ENCODE results near the gene PNMA8A. TPM values are rescaled to one million over a fixed set of nuclear protein-coding genes. Genes with fewer than 3 reads are reported as not detected.

PNMA8A gene
- total and polyA plus RNA-seq, 7 donors, result 0.11 to 3.8 (median 0.93) TPM

GRCh38 chr19:46422344-46422743 lies 49.0 kb downstream of the PNMA8A start:
- H3K9me3 ChIP-seq, result no peaks in the 10 kb centered on the region
- H3K27me3 ChIP-seq (ENCODE audit: insufficient read depth in 3 of 3, low read length in 2 of 3), result peaks cover 0 to 44% (median 14%) of the 10 kb centered on the region in 3 donors
- H3K36me3 ChIP-seq (ENCODE audit: insufficient read depth in 1 of 2, low read depth in 1 of 2), result no peaks in the 10 kb centered on the region
- no peak for TF ChIP-seq CTCF (IDR thresholded peaks at IDR 0.05)
- WGBS, 3 donors, result 61 to 77% (median 71%) methylated on average over 2 of the region's 2 CpGs
- no peak overlapping the region for H3K4me3 ChIP-seq
- H3K27ac ChIP-seq, result no peak overlapping the region
- H3K4me1 ChIP-seq, result no peaks in the 10 kb centered on the region
- ATAC-seq (no peak), DNase-seq (no peak)
- intact Hi-C loops (cut with DNase I), result no loop called here

- peaks cover 0 to 38% (median 7%) of the 10 kb centered on the region in 3 donors for H3K27me3 ChIP-seq (ENCODE audit: insufficient read depth in 3 of 3, low read length in 2 of 3)
- intact Hi-C loops (cut with DNase I), result no loop called here
- 77 to 84% (median 81%) methylated on average over 7 of the region's 7 CpGs for WGBS, 3 donors
- H3K4me3 ChIP-seq, result no peak overlapping the region
- no peak for ATAC-seq
- no peaks in the 10 kb centered on the region for H3K36me3 ChIP-seq (ENCODE audit: insufficient read depth in 1 of 2, low read depth in 1 of 2)
- H3K4me1 ChIP-seq, result no peaks in the 10 kb centered on the region
- no peaks in the 10 kb centered on the region for H3K9me3 ChIP-seq
- no peak for TF ChIP-seq CTCF (IDR thresholded peaks at IDR 0.05)
- H3K27ac ChIP-seq, result no peak overlapping the region
- no peak for DNase-seq
Observed at GRCh38 chr19:46420056-46420455, 51.3 kb downstream of the PNMA8A start.

Other genes starting within 250 kb of the PNMA8A start
- not detected for gene IGFL1, start 241.8 kb downstream of the PNMA8A start, total RNA-seq
- not detected for gene IGFL1, start 241.8 kb downstream of the PNMA8A start, polyA plus RNA-seq
- 10 to 100 TPM in 3 of 4 donors, 1 to 10 TPM in 1; 1.6 to 20.4 (median 11.7) TPM for gene HIF3A, start 174.5 kb downstream of the PNMA8A start, total RNA-seq
- gene HIF3A, start 174.5 kb downstream of the PNMA8A start, polyA plus RNA-seq, result 10 to 100 TPM in 1 of 3 donors, 1 to 10 TPM in 2; 5.3 to 12.1 (median 9.0) TPM
- gene PPP5C, start 124.5 kb downstream of the PNMA8A start, total RNA-seq, result 10 to 100 TPM; 47.7 to 69.4 (median 53.6) TPM
- 10 to 100 TPM; 39.7 to 73.6 (median 51.7) TPM for gene PPP5C, start 124.5 kb downstream of the PNMA8A start, polyA plus RNA-seq
- gene CCDC8, start 58.0 kb downstream of the PNMA8A start, total RNA-seq, result 1 to 10 TPM; 1.1 to 7.0 (median 2.4) TPM
- gene CCDC8, start 58.0 kb downstream of the PNMA8A start, polyA plus RNA-seq, result 1 to 10 TPM in 1 of 3 donors, under 1 TPM in 2; 0.51 to 1.6 (median 0.84) TPM
- gene PNMA8C, start 42.6 kb downstream of the PNMA8A start, total RNA-seq, result not detected
- under 1 TPM in 1 of 3 donors, not detected in 2; 0.01 TPM for gene PNMA8C, start 42.6 kb downstream of the PNMA8A start, polyA plus RNA-seq
- gene PNMA8B, start 24.3 kb upstream of the PNMA8A start, total RNA-seq, result under 1 TPM; 0.17 to 0.52 (median 0.43) TPM
- gene PNMA8B, start 24.3 kb upstream of the PNMA8A start, polyA plus RNA-seq, result under 1 TPM; 0.16 to 0.43 (median 0.18) TPM
- 100 to 1,000 TPM; 142 to 192 (median 175) TPM for gene CALM3, start 129.8 kb upstream of the PNMA8A start, total RNA-seq
- 100 to 1,000 TPM; 120 to 145 (median 124) TPM for gene CALM3, start 129.8 kb upstream of the PNMA8A start, polyA plus RNA-seq
- 1 to 10 TPM in 3 of 4 donors, under 1 TPM in 1; 0.82 to 7.0 (median 2.3) TPM for gene PTGIR, start 153.5 kb upstream of the PNMA8A start, total RNA-seq
- gene PTGIR, start 153.5 kb upstream of the PNMA8A start, polyA plus RNA-seq, result 1 to 10 TPM in 1 of 3 donors, under 1 TPM in 2; 0.74 to 1.2 (median 0.75) TPM
- gene GNG8, start 164.6 kb upstream of the PNMA8A start, total RNA-seq, result not detected
- not detected for gene GNG8, start 164.6 kb upstream of the PNMA8A start, polyA plus RNA-seq
- 1 to 10 TPM in 3 of 4 donors, under 1 TPM in 1; 0.76 to 1.6 (median 1.1) TPM for gene DACT3, start 189.6 kb upstream of the PNMA8A start, total RNA-seq
- gene DACT3, start 189.6 kb upstream of the PNMA8A start, polyA plus RNA-seq, result under 1 TPM; 0.44 to 0.66 (median 0.53) TPM
- 1 to 10 TPM; 6.3 to 9.1 (median 8.1) TPM for gene PRKD2, start 245.6 kb upstream of the PNMA8A start, total RNA-seq
- 1 to 10 TPM; 4.0 to 6.9 (median 4.8) TPM for gene PRKD2, start 245.6 kb upstream of the PNMA8A start, polyA plus RNA-seq